CD4-positive, alpha-beta T cell treated with Interleukin-21 for 1 hour (primary cell): ENCODE data around the gene GMCL1.
A peak's percentile ranks its signal among the peaks of the same experiment; 100 is the strongest.
"Not testable (repeated sequence)": the region's sequence is repeated elsewhere in the genome, so short reads cannot be mapped to it uniquely, and the experiment has no call there.

ENCODE experiments used
- DNase-seq: peaks from one replicate; pipeline ENCODE4 v3.0.0-alpha.2; 2020

Gene GMCL1

DNA sequence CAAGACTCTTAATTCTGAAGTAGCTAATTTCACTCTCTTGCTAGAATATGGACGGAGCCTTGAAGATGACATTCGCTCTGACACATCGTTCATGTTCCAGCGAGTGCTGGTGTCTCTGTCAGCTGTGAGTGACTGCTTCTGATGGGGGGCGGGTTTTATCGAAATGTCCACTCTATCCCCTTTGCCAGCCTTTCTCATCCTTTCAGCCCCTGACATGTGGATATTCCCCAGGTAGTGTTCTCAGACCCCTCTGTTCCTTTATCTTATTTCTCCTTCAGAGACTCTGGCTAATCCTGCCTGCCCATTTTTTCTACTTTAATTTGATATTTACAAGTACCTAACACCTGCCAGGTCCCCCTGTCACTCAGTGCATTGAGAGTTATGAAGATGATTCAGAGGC lies 18.9 kb upstream of the GMCL1 start:
- no peak for DNase-seq

DNA sequence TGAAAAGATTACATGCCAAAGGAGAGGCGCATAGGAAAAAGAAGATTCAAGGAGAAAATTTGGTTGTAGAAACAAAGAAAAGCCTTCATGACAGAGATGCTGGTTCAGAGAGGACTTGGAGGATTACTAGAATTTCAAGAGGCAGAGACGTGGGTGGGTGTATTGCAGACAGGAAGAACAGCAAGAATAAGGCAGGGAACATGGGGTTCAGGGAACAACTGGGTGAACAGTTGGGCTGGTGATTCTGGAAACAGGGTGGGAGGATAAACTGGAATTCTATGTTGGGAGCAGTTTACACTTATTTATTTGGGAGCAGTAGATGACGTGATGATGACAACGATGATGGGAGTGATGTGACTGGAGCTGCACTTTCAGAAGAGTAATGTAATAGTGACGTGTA lies 18.4 kb upstream of the GMCL1 start:
- DNase-seq: no peak

DNA sequence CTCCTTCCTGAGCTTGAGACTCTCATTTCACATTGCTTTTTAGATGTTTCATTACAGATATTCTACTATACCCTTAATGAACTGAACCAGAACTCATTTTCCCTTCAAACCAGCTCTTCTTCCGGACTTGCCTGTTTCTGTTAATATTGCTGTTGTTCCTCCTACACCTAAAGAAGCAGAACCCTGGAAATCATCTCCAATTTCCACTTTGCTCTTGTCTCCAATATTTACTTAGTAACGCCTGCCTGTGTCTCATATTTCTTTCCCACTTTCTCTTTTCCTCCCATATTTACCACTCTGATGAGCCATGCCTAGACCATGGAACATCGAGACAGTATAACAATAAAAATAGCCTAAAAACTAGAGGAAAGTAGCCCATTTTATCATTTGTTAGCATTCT lies 17.9 kb upstream of the GMCL1 start:
- no peak for DNase-seq

DNA sequence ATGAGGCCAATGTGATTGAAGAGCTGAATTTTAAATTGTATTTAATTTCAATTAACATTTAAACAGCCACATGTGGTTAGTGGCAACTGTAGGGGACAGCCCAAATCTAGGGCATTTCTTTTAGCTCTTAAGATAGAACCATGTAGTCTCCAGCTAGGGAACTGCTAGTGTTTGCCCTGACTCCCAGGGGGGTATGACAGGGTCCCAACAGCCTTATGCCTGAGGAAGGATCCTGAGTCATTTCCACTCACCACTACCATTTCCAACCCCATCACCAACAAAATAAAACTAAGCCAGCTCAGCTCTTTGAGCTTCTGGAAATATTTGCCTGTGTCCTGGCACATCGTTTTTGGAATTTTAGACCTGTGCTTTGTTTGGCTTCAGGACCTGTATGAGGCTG lies 13.7 kb upstream of the GMCL1 start:
- DNase-seq: no peak

DNA sequence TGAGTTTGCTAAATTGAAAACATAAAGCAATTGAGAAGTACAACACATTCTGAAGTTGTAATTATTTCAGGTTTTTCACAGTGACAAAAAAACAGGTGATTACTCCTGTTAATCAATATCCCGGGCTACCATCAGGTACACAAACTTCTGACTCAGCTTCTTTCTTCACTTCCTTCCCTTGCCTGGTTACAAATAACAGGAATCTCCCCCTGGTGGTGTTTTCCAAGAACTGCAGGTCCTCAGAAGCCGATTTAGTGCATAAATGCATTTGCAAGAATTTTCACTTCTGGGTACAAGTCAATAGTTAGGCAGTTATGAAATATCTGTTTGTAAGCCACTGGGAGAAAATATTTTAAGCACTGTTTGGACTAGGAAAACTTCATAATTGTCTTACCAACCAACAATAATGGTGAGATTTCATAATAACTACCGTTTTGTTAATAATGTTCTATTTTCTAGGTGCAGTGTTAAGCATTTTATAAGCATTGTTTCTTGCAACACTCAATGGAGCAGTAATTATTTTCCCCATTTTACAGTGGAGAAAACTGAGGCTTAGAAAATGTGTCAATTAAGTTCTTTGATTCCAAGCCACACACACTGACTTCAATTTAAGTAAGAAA lies 12.4 kb upstream of the GMCL1 start:
- peak; percentile 85 for DNase-seq

DNA sequence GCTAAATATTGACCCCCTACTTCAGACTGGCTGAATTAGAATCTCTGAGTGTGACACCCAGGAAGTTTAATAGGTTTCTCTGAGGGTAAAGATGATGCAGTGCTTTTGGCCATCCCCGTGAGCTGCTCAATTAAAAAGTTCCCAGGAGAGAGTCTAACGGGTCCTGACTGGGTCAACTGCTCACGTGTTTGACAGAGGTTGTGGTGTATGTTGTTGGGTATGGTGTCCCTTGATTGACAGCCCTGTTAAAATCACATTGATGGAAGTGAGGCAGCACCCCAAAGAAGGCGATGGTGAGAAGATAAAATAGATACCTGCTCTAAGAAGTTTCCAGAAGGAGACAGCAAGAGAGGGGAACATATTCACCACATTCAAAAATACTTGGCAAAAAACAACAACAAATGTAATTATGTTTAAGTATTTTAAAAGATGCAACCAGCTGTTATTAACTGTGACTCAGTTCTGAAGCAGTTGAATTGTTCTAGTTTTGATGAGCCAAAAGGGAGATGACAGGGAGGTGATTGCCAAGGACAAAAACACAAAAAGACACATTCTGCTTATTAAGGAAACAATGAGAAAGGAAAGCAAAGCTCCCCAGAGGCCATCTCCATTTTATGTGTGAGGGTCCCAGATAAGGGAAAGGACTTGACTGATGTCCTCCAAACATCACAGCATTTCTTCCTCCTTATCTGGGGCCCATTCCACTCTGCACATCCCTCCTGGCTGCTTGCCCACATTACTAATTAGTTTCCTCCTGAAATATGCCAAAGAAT lies 11.5 kb upstream of the GMCL1 start:
- DNase-seq: no peak

DNA sequence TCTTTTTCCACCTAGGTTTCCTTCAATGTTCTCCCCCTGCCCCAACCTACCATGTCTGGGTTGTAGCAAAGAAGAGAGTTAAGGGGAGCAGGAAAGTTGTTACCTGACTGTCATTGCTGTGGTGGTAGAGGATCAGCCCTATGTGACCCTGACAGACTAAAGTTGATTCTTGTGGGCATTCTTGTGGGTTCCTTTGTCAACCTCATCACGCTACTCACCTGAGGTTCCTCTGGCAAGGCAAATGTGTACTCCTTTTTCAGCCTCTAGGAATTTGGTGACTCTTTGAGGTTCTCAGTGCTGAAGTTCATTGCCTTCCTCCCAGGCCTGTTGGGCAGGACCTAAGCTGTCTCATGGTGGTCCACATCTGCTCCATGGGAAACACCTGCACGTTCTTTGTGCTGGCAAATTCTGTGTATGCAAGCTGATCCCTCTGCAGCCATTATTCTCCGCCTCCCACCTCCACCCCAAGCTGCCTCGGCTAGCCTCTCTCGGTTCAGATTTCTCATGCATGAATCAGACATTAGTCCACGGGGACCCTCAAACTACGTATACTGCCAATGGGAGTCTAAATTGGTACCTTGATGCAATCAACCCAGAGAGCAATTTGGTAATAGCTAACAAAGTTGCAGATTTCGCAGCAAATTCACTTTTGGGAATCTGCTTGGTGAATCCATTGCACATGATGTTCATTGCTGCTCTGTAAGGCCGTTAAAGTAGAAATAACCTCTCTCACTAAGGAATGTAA lies 1.5 kb upstream of the GMCL1 start:
- no peak for DNase-seq

DNA sequence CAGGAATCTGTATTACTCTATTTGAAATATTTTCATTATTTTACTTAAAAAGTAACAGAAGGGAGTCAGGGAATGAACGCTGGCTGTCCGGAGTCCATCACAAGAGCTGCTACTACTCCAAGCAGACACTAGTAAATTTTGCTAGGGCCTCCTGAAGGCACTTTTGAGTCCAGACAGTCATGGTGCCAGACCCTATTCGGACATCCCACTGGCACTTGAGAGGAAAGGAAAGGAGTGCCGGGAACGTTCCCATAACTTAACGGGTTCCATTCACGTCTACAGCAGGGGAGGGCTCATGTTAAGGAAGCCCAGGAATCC lies 563 bp upstream of the GMCL1 start:
- no peak for DNase-seq

DNA sequence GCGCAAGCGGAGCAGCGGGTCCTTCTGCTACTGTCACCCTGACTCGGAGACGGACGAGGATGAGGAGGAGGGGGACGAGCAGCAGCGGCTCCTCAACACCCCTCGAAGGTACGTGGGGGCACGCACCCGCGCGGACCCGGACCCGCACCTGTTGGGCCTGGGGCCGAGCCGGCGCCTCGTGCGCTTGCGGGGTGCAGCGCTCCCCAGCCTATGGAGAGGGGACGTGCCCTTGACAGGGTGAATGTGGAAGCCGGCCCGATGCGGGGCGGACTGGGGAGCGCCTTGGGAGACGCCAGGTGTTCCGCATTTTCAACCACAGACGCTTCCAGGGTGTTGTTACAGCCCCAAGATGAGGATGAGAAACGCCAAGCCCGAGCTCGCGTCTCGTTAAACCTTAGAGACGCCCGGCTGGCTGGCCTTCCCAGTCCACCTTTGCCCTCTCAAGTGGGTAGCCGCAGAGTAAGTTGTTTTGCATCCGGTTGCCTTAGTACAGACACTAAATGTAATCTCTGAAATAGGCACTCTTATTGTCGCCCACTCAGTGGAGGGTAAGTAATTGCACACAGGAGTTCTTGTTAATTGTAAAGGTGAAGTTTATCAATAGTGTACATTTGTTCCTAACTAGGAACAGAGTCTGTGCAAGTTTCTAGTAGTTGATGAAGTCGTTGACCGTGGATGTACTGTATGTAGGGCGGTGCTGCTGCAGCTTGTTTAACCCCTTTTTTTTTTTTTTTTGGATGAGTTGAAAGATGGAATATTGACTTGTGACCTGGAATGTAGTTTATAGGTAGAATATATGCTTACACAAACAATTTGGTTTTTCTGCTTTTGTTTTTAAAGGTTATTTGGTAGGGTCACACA lies 815 bp downstream of the GMCL1 start:
- peak; percentile 49 for DNase-seq

DNA sequence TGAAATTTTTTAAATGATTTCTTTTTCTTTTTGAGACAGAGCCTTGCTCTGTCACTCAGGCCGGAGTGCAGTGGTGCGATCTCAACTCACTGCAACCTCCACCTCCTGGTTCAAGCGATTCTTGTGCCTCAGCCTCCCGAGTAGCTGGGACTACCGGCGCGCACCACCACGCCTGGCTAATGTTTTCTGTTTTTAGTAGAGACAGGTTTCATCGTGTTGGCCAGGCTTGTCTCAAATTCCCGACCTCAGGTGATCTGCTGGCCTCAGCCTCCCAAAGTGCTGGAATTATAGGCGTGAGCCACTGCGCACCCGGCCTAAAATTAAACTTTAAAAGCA lies 1.4 kb downstream of the GMCL1 start:
- DNase-seq: not testable (repeated sequence)

DNA sequence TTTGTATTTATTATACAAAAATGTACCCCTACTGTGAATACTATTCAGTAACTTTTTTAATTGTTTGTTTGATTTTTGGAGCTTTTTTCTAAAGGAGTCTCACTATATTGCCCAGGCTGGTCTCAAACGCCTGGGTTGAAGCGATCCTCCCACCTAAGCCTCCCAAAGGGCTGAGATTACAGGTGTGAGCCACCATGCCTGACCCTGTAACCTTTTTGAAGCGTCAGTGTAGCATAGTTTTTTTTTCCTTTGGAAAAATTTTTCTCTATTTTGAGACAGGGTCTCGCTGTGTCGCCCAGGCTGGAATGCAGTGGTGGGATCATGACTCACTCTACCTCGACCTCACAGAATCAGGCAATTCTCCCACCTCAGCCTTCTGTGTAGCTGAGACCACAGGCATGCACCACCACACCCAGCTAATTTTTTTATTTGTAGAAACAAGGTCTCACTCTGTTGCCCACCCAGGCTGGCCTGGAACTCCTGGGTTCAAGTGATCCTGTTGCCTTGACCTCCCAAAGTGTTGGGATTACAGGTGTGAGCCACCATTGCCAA lies 2.0 kb downstream of the GMCL1 start:
- DNase-seq: no peak

DNA sequence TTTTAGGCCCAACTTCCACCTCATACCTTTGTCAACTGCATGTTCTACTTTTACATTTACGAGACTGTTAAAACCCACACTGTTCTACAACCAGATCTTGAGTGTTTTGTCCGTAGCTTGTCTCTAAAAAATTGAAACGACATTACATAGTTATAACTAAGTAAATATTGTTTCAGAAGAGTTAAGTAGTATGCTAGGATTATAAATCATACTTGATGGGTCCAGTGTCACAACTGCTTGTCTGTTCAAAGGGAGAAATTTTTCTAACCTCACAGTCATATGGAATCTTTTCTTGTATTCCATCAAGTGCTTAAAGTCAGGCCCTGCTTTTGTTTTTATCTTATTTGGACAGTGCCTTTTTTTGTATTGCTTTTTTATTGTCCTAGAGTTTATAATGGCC lies 4.3 kb downstream of the GMCL1 start:
- no peak for DNase-seq

DNA sequence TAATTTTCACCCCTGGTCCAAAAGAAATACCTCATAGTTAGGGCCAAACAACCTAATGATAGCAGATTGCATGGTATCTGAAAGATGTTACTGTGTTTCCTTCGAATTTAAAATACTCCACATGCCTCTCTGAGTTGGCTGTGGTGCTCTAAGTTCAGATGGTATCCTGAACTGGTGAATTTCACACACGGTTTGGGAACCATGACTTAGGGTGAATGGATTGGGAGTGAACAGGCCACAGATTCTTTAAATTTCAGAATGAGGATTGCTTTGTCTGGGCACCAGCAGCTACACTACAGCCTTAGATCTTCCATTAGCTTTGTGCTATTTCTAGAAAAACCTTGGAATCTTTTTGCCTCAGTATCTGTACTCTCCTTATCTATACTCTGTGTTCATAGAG lies 6.2 kb downstream of the GMCL1 start:
- no peak for DNase-seq

DNA sequence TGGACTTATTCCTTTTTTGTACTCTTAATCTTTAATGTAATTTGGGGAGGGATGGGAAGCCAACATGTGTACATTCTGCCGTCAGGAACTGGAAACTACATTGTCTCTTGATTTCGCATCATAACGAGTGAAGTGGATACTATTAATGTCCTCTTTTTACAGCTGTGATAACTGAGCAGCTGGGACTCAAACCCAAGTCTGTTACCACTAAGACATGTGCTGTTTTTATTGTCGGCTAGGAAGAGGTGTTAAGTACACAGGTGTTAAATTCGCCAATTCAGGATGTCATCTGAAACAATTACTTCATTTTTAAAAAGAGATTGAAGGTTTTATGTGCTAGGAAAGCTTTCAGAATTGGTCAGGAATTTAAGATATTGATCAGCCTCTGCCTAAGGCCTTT lies 6.9 kb downstream of the GMCL1 start:
- DNase-seq: no peak

DNA sequence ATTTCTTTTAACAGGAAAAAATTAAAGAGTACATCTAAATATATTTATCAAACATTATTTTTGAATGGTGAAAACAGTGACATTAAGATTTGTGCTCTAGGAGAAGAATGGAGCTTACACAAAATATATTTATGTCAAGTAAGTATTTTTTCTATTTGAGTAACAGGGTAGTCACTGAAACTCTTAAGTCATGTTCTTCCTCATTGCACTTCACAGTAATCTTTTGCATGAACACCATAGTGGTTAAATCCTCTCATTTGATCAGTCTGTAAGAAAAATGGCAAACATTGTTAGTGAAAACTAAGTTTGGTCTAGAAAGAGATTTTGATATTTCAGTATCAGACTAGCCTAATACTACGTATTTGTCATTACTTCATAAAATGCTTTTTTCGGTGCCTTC lies 8.1 kb downstream of the GMCL1 start:
- no peak for DNase-seq

DNA sequence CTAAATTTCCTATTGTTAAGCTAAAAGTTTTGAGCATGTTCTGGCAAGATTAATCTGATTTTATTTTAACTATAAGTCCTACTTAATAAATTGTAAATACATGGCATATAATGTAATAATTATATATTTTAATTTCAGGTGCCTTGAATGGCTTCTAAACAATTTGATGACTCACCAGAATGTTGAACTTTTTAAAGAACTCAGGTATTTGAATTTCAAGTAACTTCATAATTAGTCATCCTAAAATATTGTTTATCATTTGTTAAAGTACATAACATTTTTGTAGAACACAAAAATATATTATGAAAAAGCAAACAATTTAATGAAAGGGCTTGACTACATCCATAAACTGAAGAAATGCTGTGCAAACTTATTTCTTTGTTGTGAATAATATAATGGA lies 14.5 kb downstream of the GMCL1 start:
- no peak for DNase-seq

DNA sequence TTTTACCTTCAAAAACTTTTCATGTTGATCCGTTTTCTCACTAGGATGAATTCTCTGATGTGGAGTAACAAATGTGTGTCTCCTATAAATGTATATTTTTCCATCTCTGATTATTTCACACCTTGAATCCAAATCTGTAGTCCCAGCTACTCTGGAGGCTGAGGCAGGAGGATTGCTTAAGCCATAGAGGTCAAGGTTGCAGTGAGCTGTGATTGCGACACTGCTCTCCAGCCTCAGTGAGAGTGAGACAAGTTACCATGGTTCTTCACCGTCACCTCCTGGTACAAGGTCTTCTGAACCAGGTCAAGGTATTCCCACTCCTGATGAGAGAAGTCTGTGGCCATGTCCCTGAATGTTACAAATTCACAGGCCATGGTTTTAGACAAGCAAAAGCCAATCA lies 15.1 kb downstream of the GMCL1 start:
- DNase-seq: no peak

DNA sequence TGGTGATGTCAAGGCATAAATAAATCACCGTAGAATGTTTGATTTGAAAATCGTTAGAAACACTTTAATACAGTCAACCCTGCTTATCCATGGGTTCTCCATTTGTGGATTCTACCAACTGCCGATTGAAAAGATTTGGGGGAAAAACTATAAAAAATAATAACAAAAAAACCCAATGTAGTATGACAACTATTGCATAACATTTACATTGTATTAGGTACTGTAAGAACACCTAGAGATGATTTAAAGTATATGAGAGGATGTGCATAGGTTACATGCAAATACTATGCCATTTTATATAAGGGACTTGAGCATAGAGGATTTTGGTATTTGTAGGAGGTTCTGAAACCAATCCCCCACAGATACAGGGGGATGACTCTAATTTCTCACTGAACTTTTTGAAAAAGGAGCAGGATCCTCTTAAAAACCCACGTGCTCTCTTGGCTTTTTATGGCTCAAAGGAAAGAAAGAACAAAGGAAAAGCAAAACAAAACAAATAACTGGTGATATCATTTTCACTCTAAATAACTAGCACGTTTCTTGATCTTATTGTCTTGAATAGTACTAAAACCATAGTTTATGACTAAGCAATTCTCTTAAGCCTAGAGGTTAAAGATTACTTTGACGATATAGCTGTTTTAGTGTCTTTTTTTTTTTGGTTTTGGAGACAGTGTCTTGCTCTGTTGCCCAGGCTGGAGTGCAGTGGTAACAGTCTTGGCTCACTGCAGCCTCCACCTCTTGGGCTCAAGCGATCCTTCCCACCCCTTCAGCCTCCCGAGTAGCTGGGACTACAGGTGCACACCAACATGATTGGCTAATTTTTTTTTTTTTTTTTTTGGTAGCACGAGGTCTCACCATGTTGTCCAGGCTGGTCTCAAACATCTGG lies 17.0 kb downstream of the GMCL1 start:
- DNase-seq: no peak

DNA sequence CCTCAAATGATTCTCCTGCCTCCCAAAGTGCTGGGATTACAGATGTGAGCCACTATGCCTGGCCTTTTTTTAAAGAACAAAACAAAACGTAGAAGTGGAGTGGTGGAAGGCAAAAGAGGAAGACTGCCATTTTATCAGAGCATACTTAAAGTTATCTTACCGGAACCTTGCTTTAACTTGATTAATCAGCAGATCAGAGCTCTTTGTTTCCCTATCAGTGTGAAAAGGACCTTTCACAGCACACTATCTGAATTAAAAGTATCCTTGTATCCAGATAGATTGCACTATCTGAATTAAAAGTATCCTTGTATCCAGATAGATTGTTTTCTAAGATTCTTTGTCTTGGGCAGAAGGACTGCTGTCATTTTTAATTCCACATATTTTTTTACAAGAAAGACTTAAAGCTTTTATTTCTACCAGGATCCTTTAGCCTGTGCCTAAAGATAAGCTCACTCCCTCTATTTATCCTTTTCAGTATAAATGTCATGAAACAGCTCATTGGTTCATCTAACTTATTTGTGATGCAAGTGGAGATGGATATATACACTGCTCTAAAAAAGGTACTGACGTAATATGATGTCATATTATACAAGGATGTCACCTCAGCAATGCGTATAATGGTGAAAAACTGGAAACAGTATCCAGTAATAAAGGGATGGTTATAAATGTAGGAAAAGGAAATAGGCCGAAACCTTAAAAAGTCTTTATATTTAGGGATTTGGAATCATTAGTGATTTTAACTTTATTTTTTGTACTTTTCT lies 17.8 kb downstream of the GMCL1 start:
- no peak for DNase-seq

DNA sequence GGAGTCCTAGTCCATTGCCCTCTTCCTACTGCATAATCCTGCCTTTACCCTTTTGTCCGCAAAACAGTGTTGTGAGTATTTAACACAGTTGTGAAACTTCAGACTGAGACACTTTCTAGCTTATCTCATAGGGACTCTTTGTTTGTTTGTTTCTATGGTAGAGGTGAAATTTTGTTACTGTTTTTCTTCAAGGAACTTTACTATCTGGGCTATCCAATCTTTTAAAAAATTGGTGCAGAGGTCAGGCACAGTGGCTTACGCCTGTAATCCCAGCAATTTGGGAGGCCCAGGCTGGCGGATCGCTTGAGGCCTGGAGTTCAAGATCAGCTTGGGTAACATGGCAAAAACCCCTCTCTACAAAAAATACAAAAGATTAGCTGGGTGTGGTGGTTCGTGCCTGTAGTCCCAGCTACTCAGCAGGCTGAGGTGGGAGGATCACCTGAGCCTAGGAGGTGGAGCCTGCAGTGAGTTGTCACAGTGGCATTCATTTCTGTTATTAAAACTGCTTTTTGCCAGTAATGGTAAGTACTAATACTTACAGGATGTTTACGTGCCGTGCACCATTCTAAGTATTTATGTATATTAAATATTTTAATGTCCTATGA lies 18.8 kb downstream of the GMCL1 start:
- no peak for DNase-seq

DNA sequence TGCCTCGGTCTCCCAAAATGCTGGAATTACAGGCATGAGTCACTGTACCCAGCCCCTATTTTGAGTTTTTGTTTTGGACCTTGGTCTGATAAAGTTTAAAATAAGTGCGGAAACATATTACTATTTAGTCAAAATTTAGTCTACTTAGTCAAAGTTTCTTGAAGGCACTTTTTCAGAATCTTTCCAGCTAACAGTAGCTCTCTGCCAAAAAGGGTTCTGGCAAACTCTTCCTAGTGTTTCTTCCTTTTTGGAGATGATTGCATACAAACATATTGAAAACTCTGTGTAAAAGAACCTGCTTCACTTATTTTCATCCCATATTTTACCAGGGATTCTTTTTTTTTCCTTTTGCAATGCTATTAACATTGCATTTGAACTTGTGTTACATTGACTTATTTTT lies 28.8 kb downstream of the GMCL1 start:
- no peak for DNase-seq
